ENCODE measurements around the gene DOCK11.

DOCK11 gene

GRCh38 chrX:118677318-118677717, 181.7 kb downstream of the DOCK11 start:
- TF ChIP-seq ZNF830 (tag by site-specific recombination; IDR thresholded peaks at IDR 0.05; ENCODE audit: low read depth) (no peak), ZIC2 (tag by site-specific recombination; IDR thresholded peaks at IDR 0.05) (no peak), ZNF324 (tag by site-specific recombination; IDR thresholded peaks at IDR 0.05) (no peak), SP7 (tag by site-specific recombination; IDR thresholded peaks at IDR 0.05) (no peak), ZNF398 (tag by site-specific recombination; IDR thresholded peaks at IDR 0.05) (no peak), ZEB2 (tag by site-specific recombination; IDR thresholded peaks at IDR 0.05) (no peak), ZBTB8A (tag by site-specific recombination; IDR thresholded peaks at IDR 0.05) (no peak), KLF10 (tag by site-specific recombination; IDR thresholded peaks at IDR 0.05) (no peak), ZSCAN16 (tag by site-specific recombination; IDR thresholded peaks at IDR 0.05) (no peak), GLIS2 (tag by site-specific recombination; IDR thresholded peaks at IDR 0.05) (no peak), ZNF426 (tag by site-specific recombination; IDR thresholded peaks at IDR 0.05) (no peak), ZNF335 (tag by site-specific recombination; conservative IDR thresholded peaks at IDR 0.05) (no peak), KLF7 (tag by site-specific recombination; IDR thresholded peaks at IDR 0.05; ENCODE audit: borderline replicate concordance) (no peak), KLF1 (tag by site-specific recombination; IDR thresholded peaks at IDR 0.05) (no peak), ZNF707 (tag by site-specific recombination; IDR thresholded peaks at IDR 0.05) (no peak), PATZ1 (tag by site-specific recombination; IDR thresholded peaks at IDR 0.05) (no peak), ZNF148 (tag by site-specific recombination; IDR thresholded peaks at IDR 0.05; ENCODE audit: borderline replicate concordance) (no peak), GLI2 (tag by site-specific recombination; IDR thresholded peaks at IDR 0.05; ENCODE audit: borderline replicate concordance, low read depth) (no peak), ZNF670 (tag by site-specific recombination; IDR thresholded peaks at IDR 0.05; ENCODE audit: low read depth) (no peak), ZNF155 (tag by site-specific recombination; IDR thresholded peaks at IDR 0.05) (no peak)
- H3K4me3 ChIP-seq (ENCODE audit: low read depth, low read length), result no peak overlapping the region
- no peaks in the 10 kb centered on the region; a peak in 1 of 3 replicates for H3K36me3 ChIP-seq (ENCODE audit: control insufficient read depth in 2 of 2, insufficient read depth in 1 of 2, low read length in 2 of 2)
- CTCF ChIA-PET, result no interaction called here
- POLR2A ChIA-PET, result interaction anchor here (0.5 kb wide), 1 partner anchor 182 kb away, joined by 4 read pairs; the partner anchor contains the start of gene DOCK11
- no peaks in the 10 kb centered on the region for H3K9me3 ChIP-seq (ENCODE audit: control insufficient read depth, insufficient read depth, low read depth, low read length)
- no peaks in the 10 kb centered on the region for H3K4me1 ChIP-seq (ENCODE audit: control insufficient read depth, insufficient read depth, low read length)
- H3K27ac ChIP-seq (ENCODE audit: extremely low read depth, low read depth, low read length), result no peak overlapping the region

- H3K4me1 ChIP-seq (ENCODE audit: control insufficient read depth, insufficient read depth, low read length), result no peaks in the 10 kb centered on the region
- H3K36me3 ChIP-seq (ENCODE audit: control insufficient read depth in 2 of 2, insufficient read depth in 1 of 2, low read length in 2 of 2), result no peaks in the 10 kb centered on the region; a peak in 2 of 3 replicates
- ChIA-PET POLR2A (no interaction called here), CTCF (no interaction called here)
- no peaks in the 10 kb centered on the region for H3K9me3 ChIP-seq (ENCODE audit: control insufficient read depth, insufficient read depth, low read depth, low read length)
- no peak overlapping the region for H3K4me3 ChIP-seq (ENCODE audit: low read depth, low read length)
- no peak for TF ChIP-seq ZNF629 (tag by site-specific recombination; IDR thresholded peaks at IDR 0.05)
- TF ChIP-seq ZFP69B (tag by site-specific recombination; IDR thresholded peaks at IDR 0.05), result no peak
- no peak for TF ChIP-seq GLI2 (tag by site-specific recombination; IDR thresholded peaks at IDR 0.05; ENCODE audit: borderline replicate concordance, low read depth)
- TF ChIP-seq ZEB2 (tag by site-specific recombination; IDR thresholded peaks at IDR 0.05), result no peak
- no peak for TF ChIP-seq ZNF747 (tag by site-specific recombination; IDR thresholded peaks at IDR 0.05)
- no peak for TF ChIP-seq ZNF248 (tag by site-specific recombination; IDR thresholded peaks at IDR 0.05)
- TF ChIP-seq MZF1 (tag by site-specific recombination; IDR thresholded peaks at IDR 0.05; ENCODE audit: borderline replicate concordance), result no peak
- no peak for TF ChIP-seq ZNF664 (tag by site-specific recombination; IDR thresholded peaks at IDR 0.05)
- TF ChIP-seq ZNF621 (tag by site-specific recombination; IDR thresholded peaks at IDR 0.05), result no peak
- H3K27ac ChIP-seq (ENCODE audit: extremely low read depth, low read depth, low read length), result no peak overlapping the region
These were observed 183.7 kb downstream of the DOCK11 start for GRCh38 chrX:118679290-118679689.

Data from HEK293 (cell line).